Ishikawa (cell line): ENCODE results near the gene NTRK1.

Experiments
- EP300 ChIP-seq: IDR thresholded peaks from 2 replicates; pipeline ENCODE4 v1.6.1; 2012; ENCODE audit warnings: borderline replicate concordance
- MAX ChIP-seq: IDR thresholded peaks from 2 replicates; pipeline ENCODE4 v1.6.1; 2012
- REST ChIP-seq: IDR thresholded peaks from 2 replicates; pipeline ENCODE4 v1.6.1; 2012; ENCODE audit warnings: low read depth, mild to moderate bottlenecking
- USF1 ChIP-seq: IDR thresholded peaks from 2 replicates; pipeline ENCODE4 v1.6.1; 2012

- TF ChIP-seq REST (no peak), MAX (no peak), USF1 (no peak), EP300 (no peak)
Measured at GRCh38 chr1:156844638-156845037, 16.0 kb upstream of the NTRK1 start.
